H1 (cell line): Measurements from ENCODE around the gene DAND5. TPM values are rescaled to one million over a fixed set of nuclear protein-coding genes. Genes with fewer than 3 reads are reported as not detected.

Experiments used
- CTCF ChIA-PET: fragments of 300-600 bp; sonication (Branson Sonifier 250); formaldehyde crosslinking; loops from one replicate; lab custom pipeline; 2021; ENCODE audit not compliant: partially characterized antibody; lab: Charles Lee
- POLR2A ChIA-PET: fragments of 300-600 bp; sonication (Branson Sonifier 250); formaldehyde crosslinking; loops from one replicate; lab custom pipeline; 2021; ENCODE audit warnings: inconsistent platforms; ENCODE audit not compliant: partially characterized antibody; lab: Charles Lee
- DNase-seq, 2 experiments: peaks; one replicate each; pipeline versions ENCODE4 v3.0.0 to v3.0.0-alpha.2; 2010 to 2022; ENCODE audit warnings: low spot score in 2 of 2, low read depth in 1 of 2, mixed read lengths in 1 of 2
- FAIRE-seq: peaks from 2 replicates; lab custom pipeline; 2011; peaks lifted over from hg19 to GRCh38; lab: Jason Lieb, UNC
- H2AFZ ChIP-seq: 2 replicates; pipeline ENCODE4 v1.8.1; 2012; ENCODE audit warnings: low read length, inconsistent platforms
- H2AK5ac ChIP-seq: 2 replicates; pipeline ENCODE4 v1.6.1; 2013; ENCODE audit warnings: low read depth, low read length
- H2BK120ac ChIP-seq: replicated peaks from 2 replicates; pipeline ENCODE3; 2013; ENCODE audit warnings: low read depth, low read length, inconsistent platforms
- H2BK12ac ChIP-seq: 2 replicates; pipeline ENCODE4 v1.6.1; 2013; ENCODE audit warnings: low read depth, low read length
- H2BK15ac ChIP-seq: 2 replicates; pipeline ENCODE4 v1.6.1; 2013; ENCODE audit warnings: low read length
- H2BK20ac ChIP-seq: 2 replicates; pipeline ENCODE4 v1.6.1; 2013; ENCODE audit warnings: low read length
- H2BK5ac ChIP-seq: 2 replicates; pipeline ENCODE4 v1.6.1; 2013; ENCODE audit warnings: low read depth, low read length
- H3K14ac ChIP-seq: 2 replicates; pipeline ENCODE4 v1.6.1; 2013; ENCODE audit warnings: inconsistent platforms; ENCODE audit not compliant: insufficient read length
- H3K18ac ChIP-seq: 2 replicates; pipeline ENCODE4 v1.6.1; 2013; ENCODE audit warnings: low read length; ENCODE audit errors: extremely low read depth
- H3K23ac ChIP-seq: 2 replicates; pipeline ENCODE4 v1.6.1; 2013; ENCODE audit warnings: inconsistent platforms; ENCODE audit not compliant: insufficient read length
- H3K23me2 ChIP-seq: 2 replicates; pipeline ENCODE4 v1.6.1; 2013; ENCODE audit warnings: low read depth, low read length
- H3K27ac ChIP-seq: 2 replicates; pipeline ENCODE4 v1.6.1; 2011; ENCODE audit warnings: low read depth, low read length, inconsistent platforms
- H3K27me3 ChIP-seq, 4 experiments: replicated peaks in 1 of 4; 1 replicate in 1 of 4; 2 replicates in 3 of 4; pipeline versions ENCODE4 v1.6.1 to v1.8.1; 2011 to 2013; ENCODE audit warnings: low read length in 3 of 4, mild to moderate bottlenecking in 3 of 4, inconsistent platforms in 2 of 4, mixed read lengths in 2 of 4, moderate library complexity in 1 of 4; ENCODE audit not compliant: control insufficient read depth in 3 of 4, insufficient read depth in 3 of 4; ENCODE audit errors: extremely low read depth in 1 of 4
- H3K36me3 ChIP-seq, 4 experiments: 2 replicates each; pipeline versions ENCODE4 v1.6.1 to v1.8.1; 2011 to 2013; ENCODE audit warnings: mild to moderate bottlenecking in 4 of 4, low read length in 3 of 4, moderate library complexity in 2 of 4, control low read depth in 1 of 4, inconsistent platforms in 1 of 4; ENCODE audit not compliant: insufficient read depth in 4 of 4, control insufficient read depth in 2 of 4
- H3K4ac ChIP-seq: replicated peaks from 2 replicates; pipeline ENCODE3; 2013; ENCODE audit warnings: low read length, low read depth, mixed read lengths, inconsistent platforms; ENCODE audit not compliant: insufficient read length
- H3K4me1 ChIP-seq, 4 experiments: replicated peaks in 1 of 4; 1 replicate in 1 of 4; 2 replicates in 3 of 4; pipeline versions ENCODE4 v1.6.1 to v1.8.1; 2011 to 2013; ENCODE audit warnings: low read length in 3 of 4, inconsistent platforms in 2 of 4, mixed read lengths in 1 of 4; ENCODE audit not compliant: insufficient read depth in 4 of 4, control insufficient read depth in 3 of 4
- H3K4me2 ChIP-seq, 2 experiments: 2 replicates each; pipeline versions ENCODE4 v1.6.1 to v1.8.1; 2011 to 2013; ENCODE audit warnings: low read depth in 2 of 2, low read length in 2 of 2, control low read depth in 1 of 2, inconsistent platforms in 1 of 2, mild to moderate bottlenecking in 1 of 2; ENCODE audit not compliant: insufficient read depth in 1 of 2
- H3K4me3 ChIP-seq, 4 experiments: fragments of 200-600, 300-600 bp in 1 of 4; sonication (generic), shearing (Covaris generic), sonication (Bioruptor Twin) in 1 of 4; 2 replicates each; pipeline versions ENCODE4 v1.5.1 to v1.8.1; 2011 to 2016; ENCODE audit warnings: low read length in 4 of 4, low read depth in 3 of 4, control low read depth in 2 of 4, inconsistent platforms in 2 of 4, mild to moderate bottlenecking in 2 of 4, mixed read lengths in 1 of 4, moderate library complexity in 1 of 4; ENCODE audit not compliant: insufficient read depth in 2 of 4; ENCODE audit errors: extremely low read depth in 1 of 4
- H3K56ac ChIP-seq: replicated peaks from 2 replicates; pipeline ENCODE3; 2013; ENCODE audit warnings: low read depth, mild to moderate bottlenecking, mixed read lengths, low read length, inconsistent platforms; ENCODE audit not compliant: insufficient read length
- H3K79me1 ChIP-seq: 2 replicates; pipeline ENCODE4 v1.6.1; 2013; ENCODE audit warnings: low read depth, low read length, control low read depth
- H3K79me2 ChIP-seq, 2 experiments: 2 replicates each; pipeline versions ENCODE4 v1.6.1 to v1.8.1; 2012 to 2013; ENCODE audit warnings: low read length in 2 of 2, mild to moderate bottlenecking in 2 of 2, inconsistent platforms in 1 of 2; ENCODE audit not compliant: insufficient read depth in 2 of 2, control insufficient read depth in 1 of 2
- H3K9ac ChIP-seq, 4 experiments: replicated peaks in 1 of 4; 1 replicate in 1 of 4; 2 replicates in 3 of 4; pipeline versions ENCODE4 v1.6.1 to v1.8.1; 2011 to 2013; ENCODE audit warnings: low read depth in 3 of 4, low read length in 3 of 4, control low read depth in 2 of 4, mild to moderate bottlenecking in 2 of 4, moderate library complexity in 2 of 4, inconsistent platforms in 1 of 4; ENCODE audit errors: extremely low read depth in 1 of 4
- H3K9me3 ChIP-seq, 2 experiments: 2 replicates each; pipeline versions ENCODE4 v1.6.1 to v1.8.1; 2012 to 2013; ENCODE audit warnings: mild to moderate bottlenecking in 2 of 2, moderate library complexity in 2 of 2, control low read depth in 1 of 2, inconsistent platforms in 1 of 2, low read depth in 1 of 2, low read length in 1 of 2, mixed read lengths in 1 of 2; ENCODE audit not compliant: insufficient read depth in 2 of 2
- H4K20me1 ChIP-seq, 2 experiments: replicated peaks in 1 of 2; 2 replicates each; pipeline versions ENCODE3 to v1.8.1; 2011 to 2013; ENCODE audit warnings: inconsistent platforms in 2 of 2, low read length in 2 of 2, mild to moderate bottlenecking in 1 of 2; ENCODE audit not compliant: insufficient read depth in 2 of 2, control insufficient read depth in 1 of 2
- H4K5ac ChIP-seq: 2 replicates; pipeline ENCODE4 v1.6.1; 2013; ENCODE audit warnings: low read length, low read depth, mixed read lengths, inconsistent platforms; ENCODE audit not compliant: insufficient read length
- H4K8ac ChIP-seq: 2 replicates; pipeline ENCODE4 v1.8.0; 2013; ENCODE audit warnings: mild to moderate bottlenecking, moderate library complexity, low read length, inconsistent platforms; ENCODE audit not compliant: insufficient read depth; ENCODE audit errors: extremely low read depth
- H4K91ac ChIP-seq: replicated peaks from 2 replicates; pipeline ENCODE3; 2013; ENCODE audit warnings: low read length, mixed read lengths, inconsistent platforms; ENCODE audit not compliant: insufficient read length
- CBX5 ChIP-seq: fragments of 300-800, 300-1000 bp; sonication (generic); IDR thresholded peaks from 2 replicates; pipeline ENCODE4 v1.7.1; 2016; ENCODE audit warnings: antibody characterized with exemption, low read length, low read depth
- CHD2 ChIP-seq: IDR thresholded peaks from 2 replicates; pipeline ENCODE4 v1.6.1; 2012; ENCODE audit warnings: low read length, improper control_type of control experiment
- EZH2 ChIP-seq: fragments of 200-600 bp; sonication (generic); IDR thresholded peaks from 2 replicates; pipeline ENCODE4 v1.7.1; 2012; ENCODE audit warnings: low read depth, mild to moderate bottlenecking, moderate library complexity, low read length, inconsistent platforms; ENCODE audit not compliant: severe bottlenecking
- FOSL1 ChIP-seq: IDR thresholded peaks from 2 replicates; pipeline ENCODE4 v1.6.1; 2011; ENCODE audit warnings: mild to moderate bottlenecking, low read depth, low read length, moderate library complexity; ENCODE audit not compliant: insufficient read depth
- HDAC6 ChIP-seq: IDR thresholded peaks from one replicate; pipeline ENCODE4 v1.7.1; 2012; ENCODE audit warnings: low read depth, mild to moderate bottlenecking, inconsistent platforms, low read length, moderate library complexity
- JUND ChIP-seq: IDR thresholded peaks from 2 replicates; pipeline ENCODE4 v1.6.1; 2011; ENCODE audit warnings: mild to moderate bottlenecking, improper control_type of control experiment, low read length
- KDM1A ChIP-seq: fragments of 200-600, 300-600 bp; sonication (generic); IDR thresholded peaks from 2 replicates; pipeline ENCODE4 v1.7.1; 2016; ENCODE audit warnings: mild to moderate bottlenecking, low read length, borderline replicate concordance
- SP1 ChIP-seq: IDR thresholded peaks from 2 replicates; pipeline ENCODE4 v1.6.1; 2011; ENCODE audit warnings: low read depth, low read length
- SRF ChIP-seq: IDR thresholded peaks from 2 replicates; pipeline ENCODE4 v1.6.1; 2011; ENCODE audit warnings: mild to moderate bottlenecking, low read depth, low read length, moderate library complexity
- YY1 ChIP-seq: IDR thresholded peaks from 2 replicates; pipeline ENCODE4 v1.6.1; 2011; ENCODE audit warnings: low read depth, mild to moderate bottlenecking, low read length
- WGBS, 2 experiments: shearing (Covaris generic) in 1 of 2; methylation state at CpG; one replicate each; pipeline versions ENCODE4 v1.1.6 to v1.1.7; 2013 to 2015; ENCODE audit warnings: low lambda C conversion rate in 2 of 2, mixed read lengths in 2 of 2, inconsistent platforms in 1 of 2, low coverage in 1 of 2, missing lambda C conversion rate in 1 of 2; ENCODE audit not compliant: insufficient replicate concordance in 2 of 2, insufficient coverage in 1 of 2, insufficient read length in 1 of 2; ENCODE audit errors: extremely low coverage in 1 of 2, missing lambda C conversion rate in 1 of 2; 5-methylcytosine and 5-hydroxymethylcytosine counted together
- polyA plus RNA-seq, 7 experiments: library from polyadenylated mRNA; depleted of rRNA in 3 of 7; stranded (reverse) in 5 of 7; unstranded in 2 of 7; fragments of >200 nt in 5 of 7; fragments of 200-250 nt in 2 of 7; gene quantifications; 1 replicate in 5 of 7; 2 replicates in 1 of 7; 4 replicates in 1 of 7; pipeline versions ENCODE4 v1.2.1 to v1.2.3, GENCODE V29; 2011 to 2013; ENCODE audit warnings: missing spikeins in 2 of 7, mixed read lengths in 2 of 7
- total RNA-seq: library from RNA; stranded (reverse); fragmentation: NEBNext Ultra II Directional; extraction: Animal tissue kit (Norgen Biotek cat#: 25700); gene quantifications from 2 replicates; pipeline ENCODE4 v1.2.1, GENCODE V29; 2021

DAND5 gene
- total and polyA plus RNA-seq, 2 of the 8 experiments (the other 6 are each of a cell fraction or from before 2014, with no cell fraction given) = 0.14 to 0.17 TPM

GRCh38 chr19:13002166-13002898 is 33.0 kb downstream of the DAND5 start:
- no peak for TF ChIP-seq EZH2
- no peak for TF ChIP-seq SRF
- TF ChIP-seq CBX5 = no peak
- no peak for TF ChIP-seq SP1
- no peak for TF ChIP-seq KDM1A
- no peak for TF ChIP-seq YY1
- no peak for TF ChIP-seq HDAC6
- TF ChIP-seq JUND = no peak
- no peak for TF ChIP-seq FOSL1
- TF ChIP-seq CHD2 = no peak
- TF ChIP-seq, all 59 proteins: peak for 0
- Histone ChIP-seq H3K27me3 (peaks cover 16 to 94% (median 74%) of the 10 kb centered on the region in 4 experiments), H3K27ac (no peak overlapping the region), H3K14ac (no peak overlapping the region), H3K4ac (no peak overlapping the region), H2BK20ac (no peak overlapping the region), H2AFZ (no peak overlapping the region), H3K79me1 (no peaks in the 10 kb centered on the region), H3K4me3 (no peak overlapping the region), H3K9me3 (no peaks in the 10 kb centered on the region), H3K56ac (no peak overlapping the region), H4K8ac (no peak overlapping the region), H3K4me2 (no peak overlapping the region), H4K20me1 (peaks cover 2 to 8% of the 10 kb centered on the region in 2 experiments), H2AK5ac (no peak overlapping the region), H3K79me2 (no peaks in the 10 kb centered on the region), H3K23ac (no peak overlapping the region), H2BK15ac (no peak overlapping the region), H3K9ac (no peak overlapping the region), H2BK5ac (no peak overlapping the region), H2BK120ac (no peak overlapping the region), H4K5ac (no peak overlapping the region), H3K4me1 (peaks cover 0 to 6% (median 0%) of the 10 kb centered on the region in 4 experiments; a peak in 1 of 7 replicates), H3K23me2 (no peaks in the 10 kb centered on the region), H3K36me3 (no peaks in the 10 kb centered on the region), H4K91ac (no peak overlapping the region), H2BK12ac (no peak overlapping the region), H3K18ac (no peak overlapping the region)
- FAIRE-seq (no peak), DNase-seq (no peak)
- 79% methylated on average over 11 of the region's 29 CpGs; no CpG with 5 or more reads in 1 of the 2 experiments for WGBS, 2 experiments
- POLR2A ChIA-PET = interaction anchor here (0.6 to 1.4 kb wide), 5 partner anchors 13 to 189 kb away, joined by 3 to 4 read pairs (median 3); partner anchors contain the start of gene GADD45GIP1
- CTCF ChIA-PET = interaction anchor here (0.8 to 12.9 kb wide), 10 partner anchors 8 to 93 kb away, joined by 3 to 175 read pairs (median 8); no protein-coding TSS in a partner anchor
